Measurements from ENCODE around the gene TMEM235. TPM values are rescaled to one million over a fixed set of nuclear protein-coding genes. Genes with fewer than 3 reads are reported as not detected.

TMEM235 gene
- total RNA-seq, 6 experiments from 2014 or later = not detected

DNA sequence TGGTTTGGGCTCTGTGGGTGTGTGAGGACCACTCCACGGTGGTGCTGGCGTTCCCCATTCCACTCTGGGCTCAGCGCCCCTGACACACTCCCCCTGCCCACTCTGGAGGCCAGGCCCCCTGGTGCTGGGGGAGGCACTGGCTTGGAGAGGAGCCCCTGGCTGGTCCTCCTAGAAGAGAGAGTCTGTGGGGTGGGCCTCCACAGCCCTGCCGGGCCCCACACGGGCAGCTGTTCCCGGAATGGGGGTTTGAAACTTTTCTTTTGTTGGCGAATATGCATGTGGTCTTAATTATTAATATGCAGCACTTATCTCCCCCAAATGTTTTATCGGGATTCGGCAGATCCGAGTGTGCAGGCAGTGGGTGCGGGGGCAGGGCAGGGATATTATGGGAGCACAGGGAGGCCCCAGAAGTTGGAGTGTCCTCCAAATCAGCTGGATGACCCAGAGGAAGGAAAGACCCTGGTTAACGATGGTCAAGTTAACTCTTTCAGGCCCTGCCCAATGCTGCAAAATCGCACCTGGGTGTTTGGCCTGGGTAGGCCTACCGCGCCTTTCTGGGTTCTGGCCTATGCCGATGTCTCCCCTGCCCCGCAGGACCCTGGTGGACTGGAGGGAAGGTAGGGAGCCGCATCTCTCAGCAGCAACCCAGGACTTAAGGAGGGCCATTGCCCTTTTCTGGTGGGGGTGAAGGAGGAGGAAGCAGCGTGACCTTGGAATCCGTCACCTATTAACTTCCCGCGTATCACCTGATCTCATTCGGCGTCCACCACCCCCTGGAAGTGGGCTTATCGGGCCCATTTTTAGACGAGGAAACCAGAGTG lies 36.0 kb downstream of the TMEM235 start:
- Histone ChIP-seq H3K27me3 (no peaks in the 10 kb centered on the region), H3K36me3 (no peaks in the 10 kb centered on the region), H3K4me3 (no peak overlapping the region), H3K4me1 (peaks cover 0 to 37% (median 7%) of the 10 kb centered on the region in 4 donors), H3K9me3 (no peaks in the 10 kb centered on the region), H3K27ac (peak overlapping the region in 1 of 3 donors; percentile 0)
- ATAC-seq (no peak), DNase-seq (no peak)
- 63% methylated on average over 10 of the region's 26 CpGs for WGBS (ENCODE audit: insufficient coverage, low coverage, low lambda C conversion rate, missing lambda C conversion rate)
- intact Hi-C loops (cut with DNase I) = no loop called here
- TF ChIP-seq, protein P1, sequence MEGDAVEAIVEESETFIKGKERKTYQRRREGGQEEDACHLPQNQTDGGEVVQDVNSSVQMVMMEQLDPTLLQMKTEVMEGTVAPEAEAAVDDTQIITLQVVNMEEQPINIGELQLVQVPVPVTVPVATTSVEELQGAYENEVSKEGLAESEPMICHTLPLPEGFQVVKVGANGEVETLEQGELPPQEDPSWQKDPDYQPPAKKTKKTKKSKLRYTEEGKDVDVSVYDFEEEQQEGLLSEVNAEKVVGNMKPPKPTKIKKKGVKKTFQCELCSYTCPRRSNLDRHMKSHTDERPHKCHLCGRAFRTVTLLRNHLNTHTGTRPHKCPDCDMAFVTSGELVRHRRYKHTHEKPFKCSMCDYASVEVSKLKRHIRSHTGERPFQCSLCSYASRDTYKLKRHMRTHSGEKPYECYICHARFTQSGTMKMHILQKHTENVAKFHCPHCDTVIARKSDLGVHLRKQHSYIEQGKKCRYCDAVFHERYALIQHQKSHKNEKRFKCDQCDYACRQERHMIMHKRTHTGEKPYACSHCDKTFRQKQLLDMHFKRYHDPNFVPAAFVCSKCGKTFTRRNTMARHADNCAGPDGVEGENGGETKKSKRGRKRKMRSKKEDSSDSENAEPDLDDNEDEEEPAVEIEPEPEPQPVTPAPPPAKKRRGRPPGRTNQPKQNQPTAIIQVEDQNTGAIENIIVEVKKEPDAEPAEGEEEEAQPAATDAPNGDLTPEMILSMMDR (IDR thresholded peaks at IDR 0.05) = no peak
- TF ChIP-seq POLR2A (IDR thresholded peaks at IDR 0.05) = no peak

- Histone ChIP-seq H3K4me3 (no peak overlapping the region), H3K27ac (no peak overlapping the region), H3K9me3 (no peaks in the 10 kb centered on the region), H3K27me3 (no peaks in the 10 kb centered on the region), H3K4me1 (peaks cover 0 to 37% (median 7%) of the 10 kb centered on the region in 4 donors), H3K36me3 (no peaks in the 10 kb centered on the region)
- no peak for TF ChIP-seq POLR2A (IDR thresholded peaks at IDR 0.05)
- TF ChIP-seq, protein P1 (IDR thresholded peaks at IDR 0.05) = no peak
- intact Hi-C loops (cut with DNase I) = no loop called here
- ATAC-seq = no peak
- 0% methylated on average over 1 of the region's 24 CpGs for WGBS (ENCODE audit: insufficient coverage, low coverage, low lambda C conversion rate, missing lambda C conversion rate)
- no peak for DNase-seq
Measured at GRCh38 chr17:78268191-78268874, 36.9 kb downstream of the TMEM235 start.

DNA sequence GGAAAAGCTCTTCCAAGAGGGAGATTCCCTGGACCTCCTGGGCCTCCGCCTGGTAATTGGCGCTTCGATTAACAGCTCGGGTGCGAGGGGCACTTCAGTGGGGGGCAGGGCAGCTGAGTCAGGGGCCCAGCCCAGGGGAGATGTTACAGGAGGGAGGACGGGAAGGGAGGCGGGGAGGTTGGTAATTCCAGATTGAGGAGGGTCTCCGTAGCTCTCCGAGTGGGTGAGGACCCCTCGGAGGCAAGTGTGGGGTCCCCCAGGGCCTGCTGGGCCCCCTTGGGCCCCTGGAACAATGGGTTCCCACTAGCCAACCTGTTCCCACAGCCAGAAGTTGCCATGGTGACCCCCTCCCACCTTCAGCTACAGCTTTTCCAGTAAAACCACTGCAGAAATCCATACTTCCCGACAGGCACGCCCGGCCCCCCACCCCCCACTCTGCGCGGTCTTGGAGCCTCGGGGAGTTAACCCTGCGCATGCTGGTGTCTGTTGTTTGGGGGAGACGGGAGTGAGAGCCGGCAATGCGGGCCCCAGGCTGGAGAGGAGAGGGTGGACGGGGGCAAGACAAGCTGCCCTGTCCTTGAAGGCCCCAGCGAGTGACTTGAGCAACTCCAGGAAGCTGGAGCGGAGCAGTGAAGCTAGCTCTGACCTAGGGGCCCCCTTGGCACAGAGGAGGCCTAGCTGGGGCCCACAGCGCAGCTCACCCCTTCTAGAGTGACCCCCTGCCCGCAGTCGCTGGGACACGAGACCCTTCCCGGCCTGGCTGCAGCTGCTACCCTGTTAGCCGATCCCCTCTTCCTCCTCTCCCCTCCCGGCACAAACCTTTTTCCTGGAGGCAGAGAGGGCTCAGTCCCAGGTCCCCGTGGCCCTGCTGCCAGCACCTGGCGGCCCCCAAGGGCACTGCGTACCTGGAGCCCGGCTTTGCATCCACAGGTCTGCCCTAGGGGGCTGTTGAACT lies 37.8 kb downstream of the TMEM235 start:
- intact Hi-C loops (cut with DNase I) = no loop called here
- H3K9me3 ChIP-seq = no peaks in the 10 kb centered on the region
- no peaks in the 10 kb centered on the region for H3K27me3 ChIP-seq
- DNase-seq (peak in 1 of 3 donors; percentile 52), ATAC-seq (peak in 1 of 4 donors; percentile 9)
- H3K27ac ChIP-seq = no peak overlapping the region
- H3K4me1 ChIP-seq = peaks cover 0 to 37% (median 7%) of the 10 kb centered on the region in 4 donors
- H3K4me3 ChIP-seq = no peak overlapping the region
- TF ChIP-seq, protein P1 (IDR thresholded peaks at IDR 0.05) = no peak
- no peak for TF ChIP-seq POLR2A (IDR thresholded peaks at IDR 0.05)
- no peaks in the 10 kb centered on the region for H3K36me3 ChIP-seq
- 48% methylated on average over 9 of the region's 34 CpGs for WGBS (ENCODE audit: insufficient coverage, low coverage, low lambda C conversion rate, missing lambda C conversion rate)

GRCh38 chr17:78269955-78270381 lies 38.5 kb downstream of the TMEM235 start:
- TF ChIP-seq, protein P1 (IDR thresholded peaks at IDR 0.05) = no peak
- no peak for TF ChIP-seq POLR2A (IDR thresholded peaks at IDR 0.05)
- Histone ChIP-seq H3K4me1 (peaks cover 0 to 35% (median 7%) of the 10 kb centered on the region in 4 donors), H3K4me3 (no peak overlapping the region), H3K27me3 (no peaks in the 10 kb centered on the region), H3K36me3 (no peaks in the 10 kb centered on the region), H3K9me3 (no peaks in the 10 kb centered on the region), H3K27ac (no peak overlapping the region)
- intact Hi-C loops (cut with DNase I) = no loop called here
- WGBS (ENCODE audit: insufficient coverage, low coverage, low lambda C conversion rate, missing lambda C conversion rate) = 29% methylated on average over 1 of the region's 8 CpGs
- DNase-seq (no peak), ATAC-seq (no peak)
